SK-N-SH (cell line): Measurements from ENCODE around the gene VRTN.

ENCODE experiments used
- EZH2phosphoT487 ChIP-seq: fragments of 200-600 bp; sonication (generic); IDR thresholded peaks from 2 replicates; pipeline ENCODE4 v1.6.1; 2017; ENCODE audit warnings: low read depth, mixed run types, mild to moderate bottlenecking, antibody characterized with exemption, moderate library complexity, borderline replicate concordance
- MXI1 ChIP-seq: IDR thresholded peaks from 2 replicates; pipeline ENCODE4 v1.6.1; 2012; ENCODE audit warnings: mild to moderate bottlenecking, low read depth, low read length, improper control_type of control experiment
- NRF1 ChIP-seq: IDR thresholded peaks from 2 replicates; pipeline ENCODE4 v1.6.1; 2012; ENCODE audit warnings: low read depth, mild to moderate bottlenecking, low read length
- RXRA ChIP-seq: IDR thresholded peaks from 2 replicates; pipeline ENCODE4 v1.4.0; 2012; ENCODE audit warnings: low read depth, mild to moderate bottlenecking, borderline replicate concordance
- SMC3 ChIP-seq: IDR thresholded peaks from 2 replicates; pipeline ENCODE4 v1.6.1; 2012; ENCODE audit warnings: low read depth, low read length, improper control_type of control experiment
- YY1 ChIP-seq: IDR thresholded peaks from 2 replicates; pipeline ENCODE4 v1.4.0; 2012; ENCODE audit warnings: low read depth, mild to moderate bottlenecking
- TF ChIP-seq, protein P1 (sequence below): IDR thresholded peaks from 2 replicates; pipeline ENCODE4 v1.4.0; 2012; ENCODE audit warnings: low read depth
- TF ChIP-seq, protein P2 (sequence below): fragments of 200-600 bp; sonication (generic); IDR thresholded peaks from 2 replicates; pipeline ENCODE4 v1.6.1; 2017; ENCODE audit warnings: antibody characterized with exemption, mild to moderate bottlenecking, moderate library complexity

DNA sequence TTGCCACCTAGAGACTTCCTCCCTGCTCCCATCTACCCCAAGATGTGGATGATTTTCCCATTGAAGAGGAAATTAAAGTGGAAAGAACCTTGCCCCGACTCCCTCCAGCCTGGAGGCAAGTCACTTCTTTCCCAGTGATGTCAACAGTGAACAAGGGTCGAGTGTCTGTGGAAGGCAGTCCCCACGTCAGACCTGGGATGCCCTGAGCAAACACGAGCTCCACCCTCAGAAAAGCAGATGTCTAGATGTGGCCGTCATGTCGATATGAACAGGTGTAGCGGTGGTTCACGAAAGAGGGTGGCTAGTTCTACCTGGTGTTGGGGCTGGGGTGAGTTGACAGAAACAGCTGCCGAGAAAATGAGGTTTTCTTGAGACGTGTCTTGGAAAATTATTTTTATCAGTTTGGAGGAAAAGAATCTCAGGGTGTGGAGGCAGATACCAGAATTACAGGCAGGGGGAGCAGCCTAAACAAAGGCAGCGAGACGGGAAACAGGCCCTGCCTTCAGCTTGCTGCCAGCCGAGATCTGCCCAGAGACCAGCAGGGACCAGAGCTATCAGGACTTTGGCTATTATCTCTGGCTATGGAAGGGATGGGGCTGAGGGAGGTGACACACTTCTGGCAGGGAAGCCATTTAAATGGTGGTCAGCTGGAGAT is 51.9 kb downstream of the VRTN start:
- TF ChIP-seq, protein P1, sequence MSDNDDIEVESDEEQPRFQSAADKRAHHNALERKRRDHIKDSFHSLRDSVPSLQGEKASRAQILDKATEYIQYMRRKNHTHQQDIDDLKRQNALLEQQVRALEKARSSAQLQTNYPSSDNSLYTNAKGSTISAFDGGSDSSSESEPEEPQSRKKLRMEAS, result no peak
- TF ChIP-seq YY1, result no peak
- TF ChIP-seq RXRA, result no peak
- no peak for TF ChIP-seq EZH2phosphoT487
- TF ChIP-seq, protein P2, sequence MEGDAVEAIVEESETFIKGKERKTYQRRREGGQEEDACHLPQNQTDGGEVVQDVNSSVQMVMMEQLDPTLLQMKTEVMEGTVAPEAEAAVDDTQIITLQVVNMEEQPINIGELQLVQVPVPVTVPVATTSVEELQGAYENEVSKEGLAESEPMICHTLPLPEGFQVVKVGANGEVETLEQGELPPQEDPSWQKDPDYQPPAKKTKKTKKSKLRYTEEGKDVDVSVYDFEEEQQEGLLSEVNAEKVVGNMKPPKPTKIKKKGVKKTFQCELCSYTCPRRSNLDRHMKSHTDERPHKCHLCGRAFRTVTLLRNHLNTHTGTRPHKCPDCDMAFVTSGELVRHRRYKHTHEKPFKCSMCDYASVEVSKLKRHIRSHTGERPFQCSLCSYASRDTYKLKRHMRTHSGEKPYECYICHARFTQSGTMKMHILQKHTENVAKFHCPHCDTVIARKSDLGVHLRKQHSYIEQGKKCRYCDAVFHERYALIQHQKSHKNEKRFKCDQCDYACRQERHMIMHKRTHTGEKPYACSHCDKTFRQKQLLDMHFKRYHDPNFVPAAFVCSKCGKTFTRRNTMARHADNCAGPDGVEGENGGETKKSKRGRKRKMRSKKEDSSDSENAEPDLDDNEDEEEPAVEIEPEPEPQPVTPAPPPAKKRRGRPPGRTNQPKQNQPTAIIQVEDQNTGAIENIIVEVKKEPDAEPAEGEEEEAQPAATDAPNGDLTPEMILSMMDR, result no peak
- no peak for TF ChIP-seq SMC3
- no peak for TF ChIP-seq NRF1
- no peak for TF ChIP-seq MXI1
